Cardiac atrium fibroblast (primary cell): ENCODE data around the gene SRPRB. TPM values are rescaled to one million over a fixed set of nuclear protein-coding genes. Genes with fewer than 3 reads are reported as not detected.

Experiments
- total RNA-seq: library from RNA; depleted of rRNA; stranded (reverse); fragments of >200 nt; gene quantifications from 2 replicates; pipeline ENCODE4 v1.2.3, GENCODE V29; 2015

The SRPRB gene, protein sequence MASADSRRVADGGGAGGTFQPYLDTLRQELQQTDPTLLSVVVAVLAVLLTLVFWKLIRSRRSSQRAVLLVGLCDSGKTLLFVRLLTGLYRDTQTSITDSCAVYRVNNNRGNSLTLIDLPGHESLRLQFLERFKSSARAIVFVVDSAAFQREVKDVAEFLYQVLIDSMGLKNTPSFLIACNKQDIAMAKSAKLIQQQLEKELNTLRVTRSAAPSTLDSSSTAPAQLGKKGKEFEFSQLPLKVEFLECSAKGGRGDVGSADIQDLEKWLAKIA
- 84.5 and 92.7 TPM in 2 replicates for total RNA-seq

DNA sequence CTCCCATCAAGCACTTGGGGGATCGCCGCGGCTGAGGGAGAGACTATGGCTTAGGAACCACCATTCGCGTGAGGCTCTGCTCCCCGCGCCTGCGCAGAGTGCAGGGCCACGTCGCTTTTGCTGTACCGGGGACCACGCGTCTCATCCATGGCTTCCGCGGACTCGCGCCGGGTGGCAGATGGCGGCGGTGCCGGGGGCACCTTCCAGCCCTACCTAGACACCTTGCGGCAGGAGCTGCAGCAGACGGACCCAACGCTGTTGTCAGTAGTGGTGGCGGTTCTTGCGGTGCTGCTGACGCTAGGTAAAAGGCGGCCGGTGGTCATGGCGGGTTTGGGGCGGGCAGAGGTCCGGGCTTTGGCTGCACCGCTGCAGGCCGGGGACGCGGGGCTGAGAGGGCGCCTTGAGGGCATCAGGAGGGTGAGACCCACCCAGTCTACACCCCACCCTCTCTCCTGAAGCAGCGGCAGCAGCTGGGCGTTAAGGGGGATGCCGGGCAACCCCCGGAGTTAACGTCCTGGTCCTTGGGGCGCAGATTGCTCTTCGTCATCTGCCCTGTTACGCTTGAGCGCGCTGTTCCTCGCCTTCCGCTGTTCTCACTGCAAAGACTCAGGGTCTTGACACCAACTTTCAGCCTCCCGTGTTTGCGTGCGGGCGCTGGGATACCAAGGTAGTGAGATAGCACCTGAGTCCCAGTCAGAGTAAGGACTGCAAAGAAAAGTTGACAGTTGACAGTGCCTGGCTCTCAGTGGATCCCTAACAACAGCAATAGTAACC is at the start of gene SRPRB:
SRPRB (plus strand) TSS at position 114 of the 774 bp plus-strand sequence; CDS start at position 148, 34 bp downstream.

Other genes with a start within 250 kb of the SRPRB start
- gene CDV3, start 232.1 kb upstream of the SRPRB start, total RNA-seq: 129 and 142 TPM in 2 replicates
- gene TOPBP1, start 143.9 kb upstream of the SRPRB start, total RNA-seq: 15.5 and 21.4 TPM in 2 replicates
- gene TF, start 59.4 kb upstream of the SRPRB start, total RNA-seq: under 0.01 TPM in 2 replicates
- gene RAB6B, start 90.1 kb downstream of the SRPRB start, total RNA-seq: 0.54 and 0.81 TPM in 2 replicates
- gene SLCO2A1, start 224.1 kb downstream of the SRPRB start, total RNA-seq: 4.2 and 4.5 TPM in 2 replicates